ENCODE measurements around the gene ZBTB5. TPM values are rescaled to one million over a fixed set of nuclear protein-coding genes. Genes with fewer than 3 reads are reported as not detected.
"Not testable (repeated sequence)": the region's sequence is repeated elsewhere in the genome, so short reads cannot be mapped to it uniquely, and the experiment has no call there.

ZBTB5 gene
- total and polyA plus RNA-seq, 2 donors from 2014 or later, result 6.1 to 14.1 TPM

DNA sequence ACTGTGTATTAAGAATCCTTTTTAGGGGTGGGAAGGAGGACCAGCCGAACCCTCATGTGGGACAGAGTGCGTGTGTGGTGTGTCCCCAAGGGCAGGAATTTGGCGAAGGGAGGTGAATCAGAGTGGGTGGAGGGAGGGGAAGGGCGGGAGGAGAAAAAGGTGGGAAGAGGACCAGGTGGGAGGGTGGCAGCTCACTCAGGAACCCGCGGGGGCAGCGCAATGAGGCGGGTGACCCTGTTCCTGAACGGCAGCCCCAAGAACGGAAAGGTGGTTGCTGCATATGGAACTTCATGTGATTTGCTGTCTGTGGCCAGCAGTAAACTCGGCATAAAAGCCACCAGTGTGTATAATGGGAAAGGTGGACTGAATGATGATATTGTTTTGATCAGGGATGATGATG is 11.7 kb upstream of the ZBTB5 start:
- FAIRE-seq (no peak), DNase-seq (no peak)
- Histone ChIP-seq H3K36me3 (ENCODE audit: control insufficient read depth in 2 of 3, insufficient read depth in 3 of 3, low read length in 3 of 3) (no peaks in the 10 kb centered on the region), H3K27ac (ENCODE audit: low read depth in 2 of 2, low read length in 2 of 2) (no peak overlapping the region), H3K4me1 (ENCODE audit: control insufficient read depth in 2 of 3, insufficient read depth in 2 of 3, low read depth in 1 of 3, low read length in 3 of 3) (no peaks in the 10 kb centered on the region), H3K4me3 (ENCODE audit: low read length in 3 of 3) (no peak overlapping the region), H3K9ac (ENCODE audit: low read length in 3 of 3) (no peak overlapping the region), H3K27me3 (ENCODE audit: control insufficient read depth, insufficient read depth, low read length) (no peaks in the 10 kb centered on the region), H3K9me3 (ENCODE audit: control insufficient read depth in 2 of 3, insufficient read depth in 1 of 3, low read length in 3 of 3) (no peaks in the 10 kb centered on the region)
- TF ChIP-seq, protein P1, sequence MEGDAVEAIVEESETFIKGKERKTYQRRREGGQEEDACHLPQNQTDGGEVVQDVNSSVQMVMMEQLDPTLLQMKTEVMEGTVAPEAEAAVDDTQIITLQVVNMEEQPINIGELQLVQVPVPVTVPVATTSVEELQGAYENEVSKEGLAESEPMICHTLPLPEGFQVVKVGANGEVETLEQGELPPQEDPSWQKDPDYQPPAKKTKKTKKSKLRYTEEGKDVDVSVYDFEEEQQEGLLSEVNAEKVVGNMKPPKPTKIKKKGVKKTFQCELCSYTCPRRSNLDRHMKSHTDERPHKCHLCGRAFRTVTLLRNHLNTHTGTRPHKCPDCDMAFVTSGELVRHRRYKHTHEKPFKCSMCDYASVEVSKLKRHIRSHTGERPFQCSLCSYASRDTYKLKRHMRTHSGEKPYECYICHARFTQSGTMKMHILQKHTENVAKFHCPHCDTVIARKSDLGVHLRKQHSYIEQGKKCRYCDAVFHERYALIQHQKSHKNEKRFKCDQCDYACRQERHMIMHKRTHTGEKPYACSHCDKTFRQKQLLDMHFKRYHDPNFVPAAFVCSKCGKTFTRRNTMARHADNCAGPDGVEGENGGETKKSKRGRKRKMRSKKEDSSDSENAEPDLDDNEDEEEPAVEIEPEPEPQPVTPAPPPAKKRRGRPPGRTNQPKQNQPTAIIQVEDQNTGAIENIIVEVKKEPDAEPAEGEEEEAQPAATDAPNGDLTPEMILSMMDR (IDR thresholded peaks at IDR 0.05; ENCODE audit: borderline replicate concordance, extremely low read depth, insufficient read depth), result no peak
- intact Hi-C loops (cut with DNase I), result no loop called here

DNA sequence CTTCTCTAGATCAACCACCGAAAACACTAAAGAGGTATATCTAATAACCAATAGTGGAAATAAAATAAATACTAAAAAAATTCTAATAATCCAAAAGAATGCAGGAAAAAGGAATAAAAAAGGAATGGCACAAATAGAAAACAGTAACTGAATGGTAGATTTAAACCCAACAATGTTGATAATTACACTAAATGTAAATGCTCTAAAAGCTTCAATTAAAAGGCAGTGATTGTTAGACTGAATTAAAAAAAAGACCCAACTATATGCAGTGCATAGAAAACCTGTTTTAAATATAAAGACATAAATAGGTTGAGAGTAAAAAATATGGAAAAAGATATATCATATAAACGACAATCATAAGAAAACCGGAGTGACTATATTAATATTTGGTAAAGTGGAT is 9.2 kb upstream of the ZBTB5 start:
- FAIRE-seq, result no peak
- intact Hi-C loops (cut with DNase I), result no loop called here
- H3K27me3 ChIP-seq (ENCODE audit: control insufficient read depth, insufficient read depth, low read length), result no peaks in the 10 kb centered on the region
- no peak for DNase-seq
- no peak overlapping the region for H3K4me3 ChIP-seq (ENCODE audit: low read length in 3 of 3)
- no peak overlapping the region for H3K9ac ChIP-seq (ENCODE audit: low read length in 3 of 3)
- no peaks in the 10 kb centered on the region for H3K4me1 ChIP-seq (ENCODE audit: control insufficient read depth in 2 of 3, insufficient read depth in 2 of 3, low read depth in 1 of 3, low read length in 3 of 3)
- H3K9me3 ChIP-seq (ENCODE audit: control insufficient read depth in 2 of 3, insufficient read depth in 1 of 3, low read length in 3 of 3), result no peaks in the 10 kb centered on the region
- TF ChIP-seq, protein P1 (IDR thresholded peaks at IDR 0.05; ENCODE audit: borderline replicate concordance, extremely low read depth, insufficient read depth), result no peak
- H3K36me3 ChIP-seq (ENCODE audit: control insufficient read depth in 2 of 3, insufficient read depth in 3 of 3, low read length in 3 of 3), result no peaks in the 10 kb centered on the region
- H3K27ac ChIP-seq (ENCODE audit: low read depth in 2 of 2, low read length in 2 of 2), result no peak overlapping the region

DNA sequence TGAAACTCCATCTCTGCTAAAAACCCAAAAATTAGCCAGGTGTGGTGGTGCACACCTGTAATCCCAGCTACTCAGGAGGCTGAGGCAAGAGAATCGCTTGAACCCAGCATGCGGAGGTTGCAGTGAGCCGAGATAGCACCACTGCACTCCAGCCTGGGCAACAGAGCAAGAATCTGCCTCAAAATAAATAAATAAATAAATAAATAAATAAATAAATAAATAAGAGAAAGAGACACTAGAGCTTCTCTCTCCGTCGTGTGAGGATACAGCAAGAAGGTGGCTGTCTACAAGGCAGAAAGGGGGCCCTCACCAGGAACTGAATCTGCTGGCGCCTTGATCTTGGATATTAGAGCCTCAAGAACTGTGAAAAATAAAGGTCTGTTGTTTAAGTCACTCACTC is 8.7 kb upstream of the ZBTB5 start:
- FAIRE-seq; H3K27ac ChIP-seq (ENCODE audit: low read depth in 2 of 2, low read length in 2 of 2); H3K9ac ChIP-seq (ENCODE audit: low read length in 3 of 3); H3K4me1 ChIP-seq (ENCODE audit: control insufficient read depth in 2 of 3, insufficient read depth in 2 of 3, low read depth in 1 of 3, low read length in 3 of 3); intact Hi-C loops (cut with DNase I); H3K36me3 ChIP-seq (ENCODE audit: control insufficient read depth in 2 of 3, insufficient read depth in 3 of 3, low read length in 3 of 3); H3K9me3 ChIP-seq (ENCODE audit: control insufficient read depth in 2 of 3, insufficient read depth in 1 of 3, low read length in 3 of 3); H3K27me3 ChIP-seq (ENCODE audit: control insufficient read depth, insufficient read depth, low read length); DNase-seq; H3K4me3 ChIP-seq (ENCODE audit: low read length in 3 of 3): not testable (repeated sequence)

DNA sequence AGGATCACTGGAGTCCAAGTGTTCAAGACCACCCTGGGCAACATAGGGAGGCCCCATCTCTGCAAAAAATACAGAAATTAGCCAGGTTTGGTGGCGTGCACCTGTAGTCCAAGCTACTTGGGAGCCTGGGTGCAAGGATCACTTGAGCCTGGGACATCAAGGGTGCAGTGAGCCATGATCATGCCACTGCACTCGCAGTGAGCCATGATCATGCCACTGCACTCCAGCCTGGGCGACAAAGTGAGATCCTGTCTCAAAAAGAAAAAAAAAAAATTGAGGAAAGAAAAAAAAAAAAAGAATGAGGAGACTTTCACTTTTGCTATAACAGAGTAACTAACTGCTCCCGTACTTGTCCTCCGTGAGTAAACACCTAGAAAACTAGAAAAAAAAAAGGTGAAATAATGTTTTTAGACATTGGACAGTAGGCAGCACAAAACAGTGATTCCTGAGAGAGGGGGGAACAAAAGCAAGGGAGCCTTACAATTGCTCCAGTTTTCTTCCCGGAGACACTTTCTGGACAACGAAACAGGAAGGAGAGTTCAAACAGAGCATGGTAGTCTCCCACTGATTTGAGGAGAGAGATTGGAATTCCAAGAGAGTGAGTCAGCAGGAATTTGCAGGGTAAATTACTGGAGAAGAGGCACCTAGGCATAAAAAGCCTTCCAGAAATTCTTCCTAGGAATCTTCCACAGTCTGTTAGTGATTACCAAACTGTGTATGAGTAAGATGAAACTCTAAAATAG is 6.9 kb upstream of the ZBTB5 start:
- intact Hi-C loops (cut with DNase I), result no loop called here
- FAIRE-seq (peak; percentile 68), DNase-seq (peak in 3 of 5 donors; percentile 28 to 90 (median 82))
- H3K36me3 ChIP-seq (ENCODE audit: control insufficient read depth in 2 of 3, insufficient read depth in 3 of 3, low read length in 3 of 3), result no peaks in the 10 kb centered on the region
- no peaks in the 10 kb centered on the region for H3K4me1 ChIP-seq (ENCODE audit: control insufficient read depth in 2 of 3, insufficient read depth in 2 of 3, low read depth in 1 of 3, low read length in 3 of 3)
- H3K9me3 ChIP-seq (ENCODE audit: control insufficient read depth in 2 of 3, insufficient read depth in 1 of 3, low read length in 3 of 3), result no peaks in the 10 kb centered on the region
- TF ChIP-seq, protein P1 (IDR thresholded peaks at IDR 0.05; ENCODE audit: borderline replicate concordance, extremely low read depth, insufficient read depth), result no peak
- H3K4me3 ChIP-seq (ENCODE audit: low read length in 3 of 3), result peak overlapping the region; percentile 57 to 73 (median 72)
- peak overlapping the region; percentile 60 to 86 for H3K27ac ChIP-seq (ENCODE audit: low read depth in 2 of 2, low read length in 2 of 2)
- H3K9ac ChIP-seq (ENCODE audit: low read length in 3 of 3), result peak overlapping the region; percentile 17 to 42 (median 24)
- H3K27me3 ChIP-seq (ENCODE audit: control insufficient read depth, insufficient read depth, low read length), result no peaks in the 10 kb centered on the region

Data from kidney (tissue), 14 donors.